DOHH2 (cell line): ENCODE measurements around the gene COX4I1.

Experiments
- H3F3A ChIP-seq: fragments of 200-600 bp; sonication (generic), shearing (Covaris generic); 2 replicates; pipeline ENCODE4 v1.6.0; 2016; ENCODE audit warnings: antibody characterized with exemption, mild to moderate bottlenecking; ENCODE audit not compliant: control insufficient read depth, insufficient read depth
- H3K27ac ChIP-seq: fragments of 200-600 bp; sonication (generic); 2 replicates; pipeline ENCODE4 v1.5.1; 2014; ENCODE audit warnings: low read depth, mild to moderate bottlenecking, low read length, moderate library complexity
- H3K27me3 ChIP-seq: fragments of 200-600 bp; sonication (generic); 2 replicates; pipeline ENCODE4 v1.6.1; 2014; ENCODE audit warnings: mild to moderate bottlenecking, low read length, mixed read lengths; ENCODE audit not compliant: control insufficient read depth
- H3K36me3 ChIP-seq: fragments of 200-600 bp; sonication (generic); 2 replicates; pipeline ENCODE4 v1.6.1; 2014; ENCODE audit warnings: mild to moderate bottlenecking, low read length, moderate library complexity, mixed read lengths; ENCODE audit not compliant: control insufficient read depth
- H3K4me1 ChIP-seq: fragments of 200-600 bp; sonication (generic); 2 replicates; pipeline ENCODE4 v1.6.1; 2014; ENCODE audit warnings: mild to moderate bottlenecking, low read length, mixed read lengths; ENCODE audit not compliant: control insufficient read depth
- H3K4me2 ChIP-seq: fragments of 200-600 bp; sonication (generic); 2 replicates; pipeline ENCODE4 v1.6.0; 2014; ENCODE audit warnings: mild to moderate bottlenecking, low read length, moderate library complexity
- H3K4me3 ChIP-seq: fragments of 200-600 bp; sonication (generic); 2 replicates; pipeline ENCODE4 v1.5.1; 2014; ENCODE audit warnings: mild to moderate bottlenecking, low read length, mixed read lengths
- H3K79me2 ChIP-seq: fragments of 200-600 bp; sonication (generic); 2 replicates; pipeline ENCODE4 v1.6.1; 2014; ENCODE audit warnings: mild to moderate bottlenecking, low read length, mixed read lengths; ENCODE audit not compliant: control insufficient read depth
- H3K9me2 ChIP-seq: fragments of 200-600 bp; sonication (generic); replicated peaks from 2 replicates; pipeline ENCODE4 v1.6.1; 2014; ENCODE audit warnings: mild to moderate bottlenecking, low read length, mixed read lengths; ENCODE audit not compliant: control insufficient read depth
- H3K9me3 ChIP-seq: fragments of 200-600 bp; sonication (generic); 2 replicates; pipeline ENCODE4 v1.6.1; 2014; ENCODE audit warnings: antibody characterized with exemption, low read length, mixed read lengths; ENCODE audit not compliant: control insufficient read depth, insufficient read depth
- H4K20me1 ChIP-seq: fragments of 200-600 bp; sonication (generic); 2 replicates; pipeline ENCODE4 v1.6.0; 2014; ENCODE audit warnings: low read depth, mild to moderate bottlenecking, antibody characterized with exemption, low read length, moderate library complexity; ENCODE audit not compliant: control insufficient read depth, insufficient read depth
- CTCF ChIP-seq: fragments of 200-600 bp; sonication (generic); IDR thresholded peaks from one replicate; pipeline ENCODE4 v1.5.1; 2014; ENCODE audit warnings: antibody characterized with exemption, mild to moderate bottlenecking, low read depth, low read length; ENCODE audit not compliant: poor library complexity, severe bottlenecking
- EZH2phosphoT487 ChIP-seq: fragments of 200-600 bp; sonication (generic); IDR thresholded peaks from 2 replicates; pipeline ENCODE4 v1.6.1; 2017; ENCODE audit warnings: borderline replicate concordance, mild to moderate bottlenecking, antibody characterized with exemption, low read length, moderate library complexity, mixed read lengths

COX4I1 gene

GRCh38 chr16:85793662-85794298 lies 5.7 kb upstream of the COX4I1 start:
- Histone ChIP-seq H3F3A (no peaks in the 10 kb centered on the region), H4K20me1 (peaks cover 11% of the 10 kb centered on the region), H3K79me2 (peaks cover 98% of the 10 kb centered on the region), H3K4me2 (no peak overlapping the region), H3K27ac (no peak overlapping the region), H3K9me3 (no peaks in the 10 kb centered on the region), H3K4me3 (no peak overlapping the region), H3K9me2 (no peaks in the 10 kb centered on the region), H3K36me3 (peaks cover 73% of the 10 kb centered on the region), H3K27me3 (no peaks in the 10 kb centered on the region), H3K4me1 (peaks cover 11% of the 10 kb centered on the region)
- TF ChIP-seq CTCF (no peak), EZH2phosphoT487 (no peak)

- H3K36me3 ChIP-seq = peaks cover 74% of the 10 kb centered on the region
- H3K27ac ChIP-seq = no peak overlapping the region
- no peaks in the 10 kb centered on the region for H3K9me3 ChIP-seq
- TF ChIP-seq CTCF (no peak), EZH2phosphoT487 (no peak)
- H3F3A ChIP-seq = no peaks in the 10 kb centered on the region
- no peak overlapping the region for H3K4me2 ChIP-seq
- H4K20me1 ChIP-seq = peaks cover 11% of the 10 kb centered on the region
- H3K27me3 ChIP-seq = no peaks in the 10 kb centered on the region
- peaks cover 11% of the 10 kb centered on the region for H3K4me1 ChIP-seq
- H3K79me2 ChIP-seq = peaks cover 100% of the 10 kb centered on the region
- H3K4me3 ChIP-seq = no peak overlapping the region
- no peaks in the 10 kb centered on the region for H3K9me2 ChIP-seq
Observed at GRCh38 chr16:85794696-85795095, 4.8 kb upstream of the COX4I1 start.

- peaks cover 3% of the 10 kb centered on the region; the same call in 1 of the 2 replicates for H3F3A ChIP-seq
- no peaks in the 10 kb centered on the region for H3K9me3 ChIP-seq
- peaks cover 19% of the 10 kb centered on the region for H4K20me1 ChIP-seq
- peaks cover 100% of the 10 kb centered on the region for H3K79me2 ChIP-seq
- no peaks in the 10 kb centered on the region for H3K9me2 ChIP-seq
- no peaks in the 10 kb centered on the region for H3K27me3 ChIP-seq
- H3K4me1 ChIP-seq = peaks cover 20% of the 10 kb centered on the region
- no peak overlapping the region for H3K27ac ChIP-seq
- no peak overlapping the region for H3K4me3 ChIP-seq
- no peak for TF ChIP-seq EZH2phosphoT487
- no peak for TF ChIP-seq CTCF
- H3K4me2 ChIP-seq = no peak overlapping the region
- peaks cover 80% of the 10 kb centered on the region for H3K36me3 ChIP-seq
Observed at GRCh38 chr16:85796152-85796551, 3.3 kb upstream of the COX4I1 start.
